NT2/D1 (cell line): ENCODE measurements around the gene AP5B1.

Source experiments
- SUZ12 ChIP-seq: IDR thresholded peaks from 2 replicates; pipeline ENCODE4 v1.6.1; 2011; ENCODE audit not compliant: insufficient read length, insufficient read depth; ENCODE audit errors: extremely low read depth
- YY1 ChIP-seq: IDR thresholded peaks from 2 replicates; pipeline ENCODE4 v1.6.1; 2011; ENCODE audit not compliant: insufficient read length, insufficient read depth
- ZNF274 ChIP-seq: IDR thresholded peaks from 2 replicates; pipeline ENCODE4 v1.6.1; 2011; ENCODE audit warnings: mild to moderate bottlenecking, low read depth, low read length

GRCh38 chr11:65789230-65790103 lies 8.7 kb upstream of the AP5B1 start:
- no peak for TF ChIP-seq SUZ12
- no peak for TF ChIP-seq YY1
- no peak for TF ChIP-seq ZNF274
